IMR-90 (cell line): ENCODE data around the gene LAMB1. TPM values are rescaled to one million over a fixed set of nuclear protein-coding genes. Genes with fewer than 3 reads are reported as not detected.

Experiments
- ATAC-seq: fragments of 200-7000 bp; cut with Tn5 transposase; 2 replicates; pipeline ENCODE4 v1.9.1; 2020; ENCODE audit warnings: low read depth, mild to moderate bottlenecking, moderate library complexity
- BruUV-seq: library from RNA; stranded (reverse); fragments of 400-500 nt; replicated peaks from 2 replicates; lab custom pipeline; 2021; lab: Mats Ljungman, UMichigan
- CTCF ChIA-PET: fragments of 300-600 bp; formaldehyde crosslinking; extraction: SDS; loops from one replicate; lab custom pipeline; 2021; ENCODE audit warnings: antibody characterized with exemption; lab: Yijun Ruan, JAX
- POLR2A ChIA-PET: fragments of 300-600 bp; sonication (Branson Sonifier 250); formaldehyde crosslinking; loops from one replicate; lab custom pipeline; 2022; ENCODE audit warnings: antibody characterized with exemption; ENCODE audit not compliant: unreplicated experiment; lab: Charles Lee
- DNase-seq: peaks from one replicate; pipeline ENCODE4 v3.0.0; 2013
- H2AFZ ChIP-seq: replicated peaks from 2 replicates; pipeline ENCODE3; 2013; ENCODE audit warnings: low read length, mild to moderate bottlenecking; ENCODE audit not compliant: poor library complexity
- H2AK5ac ChIP-seq: 2 replicates; pipeline ENCODE4 v1.6.1; 2013; ENCODE audit warnings: low read depth, low read length, inconsistent platforms
- H2AK9ac ChIP-seq: replicated peaks from 2 replicates; pipeline ENCODE3; 2013; ENCODE audit warnings: mild to moderate bottlenecking, low read depth, low read length, moderate library complexity; ENCODE audit not compliant: poor library complexity
- H2BK120ac ChIP-seq: 2 replicates; pipeline ENCODE4 v1.6.1; 2013; ENCODE audit warnings: low read depth, low read length, inconsistent platforms
- H2BK15ac ChIP-seq: 3 replicates; pipeline ENCODE4 v1.6.1; 2013; ENCODE audit warnings: low read depth, low read length, inconsistent platforms
- H2BK20ac ChIP-seq: 2 replicates; pipeline ENCODE4 v1.6.1; 2013; ENCODE audit warnings: low read depth, mild to moderate bottlenecking, inconsistent platforms, low read length, moderate library complexity
- H2BK5ac ChIP-seq: 2 replicates; pipeline ENCODE4 v1.6.1; 2013; ENCODE audit warnings: mild to moderate bottlenecking, low read depth, low read length, inconsistent platforms; ENCODE audit not compliant: poor library complexity, severe bottlenecking
- H3K14ac ChIP-seq: replicated peaks from 2 replicates; pipeline ENCODE4 v1.6.1; 2013; ENCODE audit warnings: low read depth, low read length, inconsistent platforms
- H3K18ac ChIP-seq: 2 replicates; pipeline ENCODE4 v1.6.1; 2013; ENCODE audit warnings: low read depth, low read length, control low read depth
- H3K23ac ChIP-seq: 2 replicates; pipeline ENCODE4 v1.6.1; 2013; ENCODE audit warnings: low read depth, low read length, inconsistent platforms
- H3K27ac ChIP-seq: 2 replicates; pipeline ENCODE4 v1.5.1; 2013; ENCODE audit warnings: mild to moderate bottlenecking, control low read depth, low read length; ENCODE audit not compliant: insufficient read depth
- H3K27me3 ChIP-seq: 2 replicates; pipeline ENCODE4 v1.6.1; 2013; ENCODE audit warnings: low read length; ENCODE audit not compliant: control insufficient read depth, insufficient read depth
- H3K36me3 ChIP-seq: 2 replicates; pipeline ENCODE4 v1.6.1; 2013; ENCODE audit warnings: low read length, mixed read lengths; ENCODE audit not compliant: control insufficient read depth, insufficient read depth
- H3K4ac ChIP-seq: 2 replicates; pipeline ENCODE4 v1.6.1; 2013; ENCODE audit warnings: low read depth, low read length, inconsistent platforms
- H3K4me1 ChIP-seq: 2 replicates; pipeline ENCODE4 v1.6.1; 2013; ENCODE audit warnings: low read length, mixed read lengths; ENCODE audit not compliant: control insufficient read depth, insufficient read depth
- H3K4me2 ChIP-seq: 2 replicates; pipeline ENCODE4 v1.6.1; 2013; ENCODE audit warnings: low read depth, mild to moderate bottlenecking, control low read depth, low read length, moderate library complexity
- H3K4me3 ChIP-seq: 2 replicates; pipeline ENCODE4 v1.5.1; 2013; ENCODE audit warnings: low read depth, mild to moderate bottlenecking, control low read depth, low read length, moderate library complexity; ENCODE audit not compliant: insufficient read depth
- H3K56ac ChIP-seq: 2 replicates; pipeline ENCODE4 v1.6.1; 2013; ENCODE audit warnings: low read length, inconsistent platforms; ENCODE audit not compliant: insufficient read depth; ENCODE audit errors: extremely low read depth
- H3K79me1 ChIP-seq, 2 experiments: 2 replicates each; pipeline ENCODE4 v1.6.1; 2013; ENCODE audit warnings: low read length in 2 of 2, inconsistent platforms in 1 of 2, low read depth in 1 of 2
- H3K9ac ChIP-seq: 2 replicates; pipeline ENCODE4 v1.6.1; 2013; ENCODE audit warnings: low read depth, low read length, control low read depth
- H3K9me1 ChIP-seq: 2 replicates; pipeline ENCODE4 v1.6.1; 2013; ENCODE audit warnings: low read length, inconsistent platforms; ENCODE audit not compliant: insufficient read depth
- H3K9me3 ChIP-seq: 2 replicates; pipeline ENCODE4 v1.6.1; 2013; ENCODE audit warnings: low read length; ENCODE audit not compliant: control insufficient read depth, insufficient read depth
- H4K20me1 ChIP-seq: 2 replicates; pipeline ENCODE4 v1.6.1; 2013; ENCODE audit warnings: low read length, inconsistent platforms; ENCODE audit not compliant: insufficient read depth
- H4K5ac ChIP-seq: 2 replicates; pipeline ENCODE4 v1.6.1; 2013; ENCODE audit warnings: mild to moderate bottlenecking, low read depth, low read length, control low read depth
- H4K8ac ChIP-seq, 2 experiments: 2 replicates each; pipeline ENCODE4 v1.6.1; 2013; ENCODE audit warnings: low read depth in 2 of 2, low read length in 2 of 2, control low read depth in 1 of 2, inconsistent platforms in 1 of 2
- H4K91ac ChIP-seq: 2 replicates; pipeline ENCODE4 v1.6.1; 2013; ENCODE audit warnings: low read depth, low read length, inconsistent platforms; ENCODE audit not compliant: insufficient read depth
- BHLHE40 ChIP-seq: fragments of 150-350 bp; IDR thresholded peaks from 2 replicates; pipeline ENCODE4 v1.6.1; 2016; ENCODE audit warnings: mild to moderate bottlenecking, low read depth, low read length
- CEBPB ChIP-seq: IDR thresholded peaks from 2 replicates; pipeline ENCODE4 v1.6.1; 2012; ENCODE audit warnings: low read depth, low read length, improper control_type of control experiment
- CHD1 ChIP-seq: IDR thresholded peaks from 2 replicates; pipeline ENCODE4 v1.6.1; 2012; ENCODE audit warnings: low read depth, low read length, improper control_type of control experiment
- FOS ChIP-seq: fragments of 150-350 bp; IDR thresholded peaks from 2 replicates; pipeline ENCODE4 v1.6.1; 2016; ENCODE audit warnings: low read depth, low read length
- MAFK ChIP-seq: IDR thresholded peaks from 2 replicates; pipeline ENCODE4 v1.6.1; 2012; ENCODE audit warnings: low read depth, low read length, improper control_type of control experiment
- MAZ ChIP-seq: IDR thresholded peaks from 2 replicates; pipeline ENCODE4 v1.6.1; 2012; ENCODE audit warnings: low read depth, mild to moderate bottlenecking, low read length, improper control_type of control experiment, moderate library complexity, borderline replicate concordance
- MXI1 ChIP-seq: IDR thresholded peaks from 2 replicates; pipeline ENCODE4 v1.6.1; 2012; ENCODE audit warnings: low read depth, mild to moderate bottlenecking, low read length, moderate library complexity, borderline replicate concordance
- NFE2L2 ChIP-seq: fragments of 150-350 bp; IDR thresholded peaks from 2 replicates; pipeline ENCODE4 v1.6.1; 2016; ENCODE audit warnings: low read depth, mild to moderate bottlenecking, low read length
- POLR2A ChIP-seq: IDR thresholded peaks from 2 replicates; pipeline ENCODE4 v1.6.1; 2012; ENCODE audit warnings: mild to moderate bottlenecking, low read depth, low read length
- RAD21 ChIP-seq: IDR thresholded peaks from 2 replicates; pipeline ENCODE4 v1.6.1; 2012; ENCODE audit warnings: low read length, improper control_type of control experiment
- RCOR1 ChIP-seq: IDR thresholded peaks from 2 replicates; pipeline ENCODE4 v1.6.1; 2012; ENCODE audit warnings: mild to moderate bottlenecking, low read length, improper control_type of control experiment; ENCODE audit not compliant: insufficient replicate concordance
- RFX5 ChIP-seq: IDR thresholded peaks from 2 replicates; pipeline ENCODE4 v1.8.0; 2012; ENCODE audit warnings: low read depth, mild to moderate bottlenecking, low read length, moderate library complexity
- SMC3 ChIP-seq: fragments of 150-350 bp; IDR thresholded peaks from 2 replicates; pipeline ENCODE4 v1.6.1; 2016; ENCODE audit warnings: low read depth, mild to moderate bottlenecking, antibody characterized with exemption, low read length, moderate library complexity
- WGBS, 2 experiments: methylation state at CpG; one replicate each; pipeline versions ENCODE4 v1.1.5 to v1.1.7; 2013; ENCODE audit warnings: missing lambda C conversion rate in 2 of 2; ENCODE audit not compliant: insufficient read length in 1 of 2; ENCODE audit errors: extremely low coverage in 2 of 2; 5-methylcytosine and 5-hydroxymethylcytosine counted together
- dilution Hi-C: fragments of 300-500 bp; cut with HindIII; formaldehyde crosslinking; loops from one replicate; pipeline ENCODE4 v1.14.3; 2018; ENCODE audit warnings: low sequenced_read_pairs; ENCODE audit not compliant: unreplicated experiment
- in situ Hi-C: fragments of 300-500 bp; cut with MboI; formaldehyde crosslinking; loops from 3 replicates; pipeline ENCODE4 v1.14.3; 2019; ENCODE audit warnings: low sequenced_read_pairs, inconsistent platforms, mixed read lengths
- intact Hi-C: fragments of 100-400 bp; cut with micrococcal nuclease; formaldehyde crosslinking; loops from 2 replicates; pipeline ENCODE4 v1.10.0; 2022
- polyA plus RNA-seq, 3 experiments: library from polyadenylated mRNA; depleted of rRNA; stranded (reverse); fragments of >200 nt; gene quantifications; 2 replicates each; pipeline ENCODE4 v1.2.3, GENCODE V29; 2012; ENCODE audit warnings: low replicate concordance in 1 of 3
- total RNA-seq: library from RNA; depleted of rRNA; stranded (reverse); fragments of >200 nt; gene quantifications from 2 replicates; pipeline ENCODE4 v1.2.3, GENCODE V29; 2012
- TF ChIP-seq, protein P1 (sequence below): fragments of 150-350 bp; IDR thresholded peaks from 2 replicates; pipeline ENCODE4 v1.6.1; 2017; ENCODE audit warnings: mild to moderate bottlenecking, antibody characterized with exemption, low read length, low read depth
- TF ChIP-seq, protein P2 (sequence below): conservative IDR thresholded peaks from 2 replicates; pipeline ENCODE4 v1.5.1; 2012; ENCODE audit warnings: mild to moderate bottlenecking, low read depth, low read length, improper control_type of control experiment
- TF ChIP-seq, protein P3 (sequence below): fragments of 150-350 bp; IDR thresholded peaks from 2 replicates; pipeline ENCODE4 v1.6.1; 2016; ENCODE audit warnings: low read depth, mild to moderate bottlenecking, low read length, moderate library complexity, borderline replicate concordance

Gene LAMB1
- total and polyA plus RNA-seq, 2 of the 4 experiments (the other 2 are of a cell fraction) = 114 to 117 TPM

DNA sequence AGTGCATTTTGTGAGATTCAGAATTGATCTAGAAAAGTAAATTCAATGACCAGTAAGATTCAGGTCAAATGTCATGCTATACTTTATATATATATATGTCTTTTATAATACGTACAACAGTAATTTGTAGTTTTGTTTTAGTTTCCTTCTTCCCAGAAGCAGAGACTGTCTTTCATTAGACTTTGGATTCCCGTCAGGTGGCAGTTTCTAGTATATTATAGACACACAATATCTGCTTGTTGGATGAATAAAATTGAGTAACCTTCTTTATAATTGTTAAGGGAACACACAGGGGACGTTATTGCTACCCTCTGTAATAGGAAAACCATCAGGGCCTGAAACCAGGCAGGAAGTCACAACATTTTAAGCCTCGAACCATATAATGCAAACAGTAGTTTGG, 5.3 kb upstream of the LAMB1 start:
- Histone ChIP-seq H3K56ac (no peak overlapping the region), H2AK5ac (peak overlapping the region; percentile 29; the same call in 1 of the 2 replicates), H3K4me1 (peaks cover 8% of the 10 kb centered on the region), H2AK9ac (no peak overlapping the region), H4K20me1 (no peaks in the 10 kb centered on the region), H3K27me3 (no peaks in the 10 kb centered on the region), H2BK15ac (no peak overlapping the region), H4K91ac (no peak overlapping the region), H3K27ac (no peak overlapping the region), H3K23ac (no peak overlapping the region), H2BK20ac (no peak overlapping the region), H3K14ac (no peak overlapping the region), H3K4me3 (no peak overlapping the region), H3K36me3 (no peaks in the 10 kb centered on the region), H3K9me3 (no peaks in the 10 kb centered on the region), H3K9me1 (peaks cover 10% of the 10 kb centered on the region; the same call in 1 of the 2 replicates), H2AFZ (no peak overlapping the region), H4K8ac (no peak overlapping the region), H2BK5ac (no peak overlapping the region), H2BK120ac (no peak overlapping the region), H3K4me2 (no peak overlapping the region), H4K5ac (no peak overlapping the region), H3K9ac (no peak overlapping the region), H3K4ac (no peak overlapping the region), H3K79me1 (no peaks in the 10 kb centered on the region), H3K18ac (no peak overlapping the region)
- dilution Hi-C loops = loop anchor here (25.0 kb wide), 1 partner anchor 129 kb away; the partner anchor contains the start of gene LAMB4
- POLR2A ChIA-PET = no interaction called here
- BruUV-seq = no TSS peak
- ATAC-seq = no peak
- intact Hi-C loops = no loop called here
- no peak for DNase-seq
- in situ Hi-C loops = no loop called here
- TF ChIP-seq CHD1 (no peak), RFX5 (no peak), RCOR1 (no peak), MAFK (no peak), FOS (no peak), SMC3 (no peak), NFE2L2 (no peak), CEBPB (no peak), POLR2A (no peak), RAD21 (no peak), BHLHE40 (no peak), MAZ (no peak), MXI1 (no peak)
- TF ChIP-seq, protein P1, sequence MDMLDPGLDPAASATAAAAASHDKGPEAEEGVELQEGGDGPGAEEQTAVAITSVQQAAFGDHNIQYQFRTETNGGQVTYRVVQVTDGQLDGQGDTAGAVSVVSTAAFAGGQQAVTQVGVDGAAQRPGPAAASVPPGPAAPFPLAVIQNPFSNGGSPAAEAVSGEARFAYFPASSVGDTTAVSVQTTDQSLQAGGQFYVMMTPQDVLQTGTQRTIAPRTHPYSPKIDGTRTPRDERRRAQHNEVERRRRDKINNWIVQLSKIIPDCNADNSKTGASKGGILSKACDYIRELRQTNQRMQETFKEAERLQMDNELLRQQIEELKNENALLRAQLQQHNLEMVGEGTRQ = no peak
- TF ChIP-seq, protein P2, sequence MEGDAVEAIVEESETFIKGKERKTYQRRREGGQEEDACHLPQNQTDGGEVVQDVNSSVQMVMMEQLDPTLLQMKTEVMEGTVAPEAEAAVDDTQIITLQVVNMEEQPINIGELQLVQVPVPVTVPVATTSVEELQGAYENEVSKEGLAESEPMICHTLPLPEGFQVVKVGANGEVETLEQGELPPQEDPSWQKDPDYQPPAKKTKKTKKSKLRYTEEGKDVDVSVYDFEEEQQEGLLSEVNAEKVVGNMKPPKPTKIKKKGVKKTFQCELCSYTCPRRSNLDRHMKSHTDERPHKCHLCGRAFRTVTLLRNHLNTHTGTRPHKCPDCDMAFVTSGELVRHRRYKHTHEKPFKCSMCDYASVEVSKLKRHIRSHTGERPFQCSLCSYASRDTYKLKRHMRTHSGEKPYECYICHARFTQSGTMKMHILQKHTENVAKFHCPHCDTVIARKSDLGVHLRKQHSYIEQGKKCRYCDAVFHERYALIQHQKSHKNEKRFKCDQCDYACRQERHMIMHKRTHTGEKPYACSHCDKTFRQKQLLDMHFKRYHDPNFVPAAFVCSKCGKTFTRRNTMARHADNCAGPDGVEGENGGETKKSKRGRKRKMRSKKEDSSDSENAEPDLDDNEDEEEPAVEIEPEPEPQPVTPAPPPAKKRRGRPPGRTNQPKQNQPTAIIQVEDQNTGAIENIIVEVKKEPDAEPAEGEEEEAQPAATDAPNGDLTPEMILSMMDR = no peak
- TF ChIP-seq, protein P3, sequence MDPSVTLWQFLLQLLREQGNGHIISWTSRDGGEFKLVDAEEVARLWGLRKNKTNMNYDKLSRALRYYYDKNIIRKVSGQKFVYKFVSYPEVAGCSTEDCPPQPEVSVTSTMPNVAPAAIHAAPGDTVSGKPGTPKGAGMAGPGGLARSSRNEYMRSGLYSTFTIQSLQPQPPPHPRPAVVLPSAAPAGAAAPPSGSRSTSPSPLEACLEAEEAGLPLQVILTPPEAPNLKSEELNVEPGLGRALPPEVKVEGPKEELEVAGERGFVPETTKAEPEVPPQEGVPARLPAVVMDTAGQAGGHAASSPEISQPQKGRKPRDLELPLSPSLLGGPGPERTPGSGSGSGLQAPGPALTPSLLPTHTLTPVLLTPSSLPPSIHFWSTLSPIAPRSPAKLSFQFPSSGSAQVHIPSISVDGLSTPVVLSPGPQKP = no peak
- WGBS, 2 experiments = 100% methylated on average over 1 of the region's 4 CpGs; no CpG with 5 or more reads in 1 of the 2 experiments
- CTCF ChIA-PET = no interaction called here
